Brain pericyte (primary cell): ENCODE results near the gene PDE4DIP.
"Not testable (repeated sequence)": the region's sequence is repeated elsewhere in the genome, so short reads cannot be mapped to it uniquely, and the experiment has no call there.

ENCODE experiments used
- DNase-seq: peaks from one replicate; pipeline ENCODE4 v3.0.0-alpha.2; 2012; ENCODE audit warnings: low read depth, low spot score

Gene PDE4DIP

DNA sequence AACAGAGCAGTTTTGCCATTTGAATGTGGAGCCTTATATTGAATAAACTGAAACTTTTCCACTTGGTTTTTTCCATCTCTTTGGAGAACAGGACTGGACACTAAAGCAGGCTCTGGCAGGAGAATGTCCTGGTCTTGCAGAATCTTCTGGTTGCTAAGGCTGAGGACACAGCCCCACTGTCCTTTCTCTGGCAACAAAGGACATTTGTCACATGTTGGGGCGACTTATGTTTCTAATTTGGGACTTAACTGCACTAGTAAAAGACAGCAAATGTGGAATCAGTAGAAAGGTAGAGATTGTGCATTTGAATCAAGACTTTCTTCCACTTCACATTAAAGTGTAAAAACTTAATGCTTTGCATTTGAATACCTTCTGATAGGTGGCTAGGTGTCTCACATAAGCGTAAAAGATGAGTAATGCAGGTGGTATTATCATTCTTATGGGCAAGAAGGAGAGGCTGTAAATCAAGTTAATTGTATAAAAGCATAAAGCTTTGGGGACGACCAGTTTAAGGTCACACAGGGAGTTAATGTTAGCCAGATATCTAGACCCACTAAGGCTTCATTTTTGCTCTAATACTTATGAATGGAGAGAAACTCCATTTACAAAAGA lies 74.7 kb downstream of the PDE4DIP start:
- DNase-seq = not testable (repeated sequence)

DNA sequence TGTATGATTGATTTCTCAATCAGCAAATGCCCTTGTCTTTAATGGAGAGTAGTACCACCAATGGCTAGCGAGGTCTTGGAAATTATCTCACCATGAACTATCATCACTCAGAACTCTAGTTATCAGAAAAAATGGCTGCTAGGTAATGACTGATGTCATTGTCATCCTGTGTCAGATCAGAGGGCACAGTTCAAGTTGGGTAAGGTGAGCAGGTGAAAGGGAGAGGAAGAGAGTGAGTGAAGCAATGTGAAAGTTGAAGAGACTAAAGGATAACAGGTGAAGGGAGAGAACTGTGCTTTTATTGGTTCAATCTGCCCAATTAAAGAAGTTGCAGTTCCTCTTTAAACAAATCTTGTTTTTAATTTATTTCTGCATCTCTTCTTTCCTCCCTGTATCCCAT lies 76.8 kb downstream of the PDE4DIP start:
- not testable (repeated sequence) for DNase-seq

GRCh38 chr1:148923798-148924197 lies 79.6 kb downstream of the PDE4DIP start:
- not testable (repeated sequence) for DNase-seq

GRCh38 chr1:148927645-148928044 lies 83.4 kb downstream of the PDE4DIP start:
- not testable (repeated sequence) for DNase-seq

GRCh38 chr1:148929253-148929652 lies 85.0 kb downstream of the PDE4DIP start:
- DNase-seq = not testable (repeated sequence)

DNA sequence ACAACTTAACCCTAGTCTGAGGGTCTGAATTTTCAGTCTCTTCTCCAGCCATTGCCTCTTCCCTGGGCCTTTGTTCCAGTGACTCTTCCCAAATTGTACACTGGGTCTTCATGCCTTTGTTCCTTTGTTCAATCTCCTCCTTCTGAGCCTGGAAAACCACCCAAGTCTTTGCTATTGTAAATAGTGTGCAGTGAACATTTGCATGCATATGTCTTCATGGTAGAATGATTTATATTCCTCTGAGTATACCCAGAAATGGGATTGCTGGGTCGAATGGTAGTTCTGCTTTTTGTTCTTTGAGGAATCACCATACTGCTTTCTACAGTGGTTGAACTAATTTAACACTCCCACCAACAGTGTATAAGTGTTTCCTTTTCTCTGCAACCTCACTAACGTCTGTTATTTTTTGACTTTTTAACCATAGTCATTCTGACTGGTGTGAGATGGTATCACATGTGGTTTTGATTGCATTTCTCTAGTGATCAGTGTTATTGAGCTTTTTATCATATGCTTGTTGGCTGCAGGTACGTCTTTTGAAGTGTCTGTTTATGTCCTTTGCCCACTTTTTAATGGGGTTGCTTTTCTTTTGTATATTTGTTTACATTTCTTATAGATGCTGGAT lies 91.3 kb downstream of the PDE4DIP start:
- DNase-seq = not testable (repeated sequence)

DNA sequence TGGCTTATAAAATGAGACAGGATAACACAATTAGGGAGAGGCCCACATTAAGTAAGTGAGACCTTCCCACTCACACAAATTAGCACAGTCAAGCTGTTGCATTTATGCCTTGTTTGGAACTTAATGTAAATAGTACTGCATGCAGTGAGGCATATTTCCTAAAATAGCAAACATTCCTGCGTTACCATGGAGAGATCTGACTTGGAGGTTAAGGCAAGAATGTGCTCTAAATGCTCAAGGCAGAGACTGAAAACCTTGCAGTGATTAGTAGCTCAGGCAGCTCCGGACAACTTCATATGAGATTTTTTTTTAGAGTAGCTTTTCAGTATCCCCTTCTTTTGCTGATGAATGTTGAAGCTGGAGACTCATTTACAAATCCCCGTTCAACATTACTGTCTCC lies 98.7 kb downstream of the PDE4DIP start:
- not testable (repeated sequence) for DNase-seq

DNA sequence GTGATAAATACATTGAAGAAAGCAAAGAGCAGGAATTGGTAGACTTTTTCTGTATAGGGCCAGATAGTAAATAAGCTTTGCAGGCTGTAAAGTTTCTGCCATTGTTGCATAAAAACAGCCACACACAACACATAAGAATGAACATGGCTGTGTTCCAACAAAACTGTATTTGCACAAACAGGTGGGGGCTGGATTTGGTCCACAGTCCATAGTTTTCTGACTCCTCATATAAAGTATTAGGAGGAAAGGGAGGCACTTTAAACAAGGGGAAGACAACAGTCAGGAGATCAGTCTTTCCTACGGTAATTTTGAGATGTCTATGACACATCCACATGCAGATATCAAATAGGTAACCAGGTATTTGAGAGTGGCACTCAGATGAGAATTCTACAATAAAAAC lies 100.9 kb downstream of the PDE4DIP start:
- not testable (repeated sequence) for DNase-seq

- DNase-seq = not testable (repeated sequence)
These were observed 104.5 kb downstream of the PDE4DIP start for GRCh38 chr1:148948768-148949167.

DNA sequence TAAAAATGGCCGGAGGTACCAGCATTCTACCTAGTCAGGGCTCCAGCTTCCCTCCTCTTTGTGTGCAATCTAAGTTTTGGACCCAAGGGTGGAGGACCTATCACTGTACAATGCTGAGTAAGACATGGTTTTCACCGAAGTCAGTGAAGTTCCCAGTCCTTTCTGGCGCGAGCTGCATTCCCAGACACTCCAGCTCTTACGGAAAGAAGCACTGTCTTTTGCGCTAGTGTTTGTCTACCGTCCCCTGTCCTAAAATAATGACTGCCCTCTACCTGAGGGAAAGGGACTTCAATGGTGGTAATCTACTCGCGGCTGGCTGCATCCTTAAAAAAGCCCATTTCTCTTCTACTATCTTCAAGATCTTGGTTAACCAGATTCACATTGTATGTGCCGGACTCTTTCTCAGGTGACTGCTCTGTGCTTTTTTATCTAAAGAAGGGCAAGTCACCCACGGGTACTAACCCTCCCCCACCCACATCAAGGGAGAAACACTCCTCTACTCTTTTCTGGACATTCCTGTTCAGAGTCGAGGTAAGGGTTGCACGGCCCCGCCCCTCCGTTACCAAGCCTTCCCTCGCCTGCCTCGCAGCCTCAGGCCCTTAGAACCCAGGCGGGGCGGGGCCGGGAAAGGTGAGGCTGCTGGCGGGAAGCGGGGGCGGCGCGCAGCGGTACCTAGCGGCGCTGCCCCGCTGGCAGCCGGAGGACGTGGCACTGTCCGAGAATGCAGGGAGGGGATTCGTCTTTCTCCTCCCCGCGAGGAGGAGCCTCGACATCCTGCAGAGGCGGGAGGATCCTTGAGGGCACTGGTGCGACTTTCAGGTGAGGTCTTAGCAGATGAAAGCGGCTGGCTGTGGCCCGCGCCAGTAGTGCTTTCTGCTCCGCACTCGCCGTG lies 107.4 kb downstream of the PDE4DIP start:
- peak; percentile 27 for DNase-seq

GRCh38 chr1:148952253-148952937 lies 108.2 kb downstream of the PDE4DIP start:
- not testable (repeated sequence) for DNase-seq

GRCh38 chr1:148952938-148953616 lies 108.8 kb downstream of the PDE4DIP start:
- DNase-seq = peak; percentile 0

DNA sequence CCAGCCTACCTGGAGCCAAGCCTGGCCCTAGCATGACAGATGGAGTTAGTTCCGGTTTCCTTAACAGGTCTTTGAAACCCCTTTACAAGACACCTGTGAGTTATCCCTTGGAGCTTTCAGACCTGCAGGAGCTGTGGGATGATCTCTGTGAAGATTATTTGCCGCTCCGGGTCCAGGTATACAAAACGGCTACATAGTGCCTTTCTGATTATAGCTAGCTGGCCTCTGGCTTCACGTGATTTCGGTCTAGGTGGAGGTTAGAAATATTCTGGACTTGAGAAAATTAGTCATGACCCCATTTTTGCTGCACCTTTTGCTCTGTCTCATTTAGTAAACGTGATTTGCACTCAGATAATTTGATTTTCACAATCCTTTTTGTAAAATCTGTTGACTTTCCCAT lies 109.5 kb downstream of the PDE4DIP start:
- DNase-seq = not testable (repeated sequence)

GRCh38 chr1:148958343-148958742 lies 114.1 kb downstream of the PDE4DIP start:
- not testable (repeated sequence) for DNase-seq

GRCh38 chr1:148960212-148961000 lies 116.2 kb downstream of the PDE4DIP start:
- DNase-seq = not testable (repeated sequence)

DNA sequence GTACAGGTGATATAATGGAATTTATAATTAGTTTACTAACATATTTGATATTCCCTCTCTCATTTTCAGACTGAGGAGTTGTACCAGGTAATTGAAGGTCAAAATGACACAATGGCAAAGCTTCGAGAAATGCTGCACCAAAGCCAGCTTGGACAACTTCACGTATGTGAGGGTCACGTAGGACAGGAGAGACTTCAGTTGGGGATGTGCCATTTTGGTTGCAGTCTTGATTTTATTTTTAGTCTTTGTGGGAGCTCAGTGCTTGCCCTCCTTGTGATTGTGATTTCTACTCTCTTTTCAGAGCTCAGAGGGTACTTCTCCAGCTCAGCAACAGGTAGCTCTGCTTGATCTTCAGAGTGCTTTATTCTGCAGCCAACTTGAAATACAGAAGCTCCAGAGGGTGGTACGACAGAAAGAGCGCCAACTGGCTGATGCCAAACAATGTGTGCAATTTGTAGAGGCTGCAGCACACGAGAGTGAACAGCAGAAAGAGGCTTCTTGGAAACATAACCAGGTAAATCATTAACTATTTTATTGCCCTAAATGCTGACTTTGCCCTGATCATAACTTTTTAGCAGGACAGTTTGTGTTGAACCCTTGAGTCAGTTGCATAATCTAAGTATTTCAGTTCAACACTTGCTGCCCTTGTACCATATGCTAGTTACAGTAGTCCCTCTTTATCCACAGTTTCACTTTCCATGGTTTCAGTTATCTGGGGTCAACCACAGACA lies 118.1 kb downstream of the PDE4DIP start:
- DNase-seq = not testable (repeated sequence)

GRCh38 chr1:148966084-148966483 lies 121.9 kb downstream of the PDE4DIP start:
- DNase-seq = not testable (repeated sequence)

DNA sequence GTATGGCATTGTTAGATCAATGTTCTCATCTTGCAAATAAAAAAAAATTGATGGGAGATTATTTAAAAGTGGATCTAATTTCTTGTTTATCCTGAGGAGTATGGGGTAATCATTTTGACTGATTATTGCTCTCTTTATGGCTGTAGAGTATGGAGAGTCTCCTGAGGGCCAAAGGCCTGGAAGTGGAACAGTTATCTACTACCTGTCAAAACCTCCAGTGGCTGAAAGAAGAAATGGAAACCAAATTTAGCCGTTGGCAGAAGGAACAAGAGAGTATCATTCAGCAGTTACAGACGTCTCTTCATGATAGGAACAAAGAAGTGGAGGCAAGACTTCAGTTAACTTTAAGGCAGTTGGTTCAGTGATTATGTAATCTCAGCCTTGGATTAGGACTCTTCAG lies 123.4 kb downstream of the PDE4DIP start:
- DNase-seq = not testable (repeated sequence)

GRCh38 chr1:148968682-148969081 lies 124.5 kb downstream of the PDE4DIP start:
- not testable (repeated sequence) for DNase-seq

DNA sequence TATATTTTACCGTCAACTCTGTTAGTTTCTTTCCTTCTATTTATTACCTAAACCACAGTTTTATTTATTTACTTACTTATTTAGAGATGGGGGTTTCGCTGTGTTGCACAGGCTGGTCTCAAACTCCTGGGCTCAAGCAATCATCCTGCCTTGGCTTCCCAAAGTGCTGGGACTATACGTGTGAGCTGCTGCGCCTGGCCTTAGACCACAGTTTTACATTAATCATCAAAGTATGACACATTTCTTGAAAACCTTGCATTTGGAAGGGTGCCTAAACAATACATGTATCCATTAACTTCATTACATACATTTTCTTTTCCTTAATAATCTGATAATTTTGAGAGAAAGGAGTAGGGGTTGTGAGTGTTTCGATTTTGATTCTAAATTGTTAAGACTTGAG lies 124.9 kb downstream of the PDE4DIP start:
- not testable (repeated sequence) for DNase-seq
